Coronary artery (tissue), 2 donors: ENCODE measurements around the gene CLIC5.

Source experiments
- DNase-seq: peaks from one replicate; pipeline ENCODE4 v3.0.0-alpha.2; 2017; ENCODE audit warnings: low spot score
- H3K27ac ChIP-seq, 2 donors: fragments of 200-600 bp; sonication (generic); one replicate each; pipeline ENCODE4 v1.5.1; 2016 to 2019
- H3K4me3 ChIP-seq: fragments of 200-600 bp; sonication (generic); 2 replicates; pipeline ENCODE4 v1.5.1; 2016; ENCODE audit warnings: mild to moderate bottlenecking, moderate library complexity
- TF ChIP-seq, protein P1 (sequence below): fragments of 200-600 bp; sonication (generic); IDR thresholded peaks from one replicate; pipeline ENCODE4 v1.5.1; 2019; ENCODE audit warnings: antibody characterized with exemption

The CLIC5 gene

DNA sequence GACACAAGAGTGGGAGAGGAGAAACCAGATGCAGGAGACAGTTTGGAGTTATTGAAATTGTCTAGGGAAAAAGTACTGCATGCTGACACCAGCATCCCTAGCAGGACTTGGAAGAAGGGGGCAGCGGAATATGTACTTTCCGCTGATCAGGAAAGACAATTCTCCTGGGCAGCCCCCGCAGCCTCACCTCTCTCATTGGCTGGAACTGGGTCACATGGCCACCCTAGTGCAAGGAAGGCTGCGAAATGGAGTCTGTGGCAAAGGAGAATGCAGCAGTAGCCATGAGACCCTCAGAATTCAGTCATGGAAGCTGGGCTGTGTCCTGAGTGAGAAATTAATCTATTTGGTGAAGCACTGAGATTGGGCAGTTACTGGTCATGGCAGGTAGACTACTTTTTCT is 131.3 kb downstream of the CLIC5 start:
- DNase-seq = no peak
- H3K4me3 ChIP-seq = no peak overlapping the region
- TF ChIP-seq, protein P1, sequence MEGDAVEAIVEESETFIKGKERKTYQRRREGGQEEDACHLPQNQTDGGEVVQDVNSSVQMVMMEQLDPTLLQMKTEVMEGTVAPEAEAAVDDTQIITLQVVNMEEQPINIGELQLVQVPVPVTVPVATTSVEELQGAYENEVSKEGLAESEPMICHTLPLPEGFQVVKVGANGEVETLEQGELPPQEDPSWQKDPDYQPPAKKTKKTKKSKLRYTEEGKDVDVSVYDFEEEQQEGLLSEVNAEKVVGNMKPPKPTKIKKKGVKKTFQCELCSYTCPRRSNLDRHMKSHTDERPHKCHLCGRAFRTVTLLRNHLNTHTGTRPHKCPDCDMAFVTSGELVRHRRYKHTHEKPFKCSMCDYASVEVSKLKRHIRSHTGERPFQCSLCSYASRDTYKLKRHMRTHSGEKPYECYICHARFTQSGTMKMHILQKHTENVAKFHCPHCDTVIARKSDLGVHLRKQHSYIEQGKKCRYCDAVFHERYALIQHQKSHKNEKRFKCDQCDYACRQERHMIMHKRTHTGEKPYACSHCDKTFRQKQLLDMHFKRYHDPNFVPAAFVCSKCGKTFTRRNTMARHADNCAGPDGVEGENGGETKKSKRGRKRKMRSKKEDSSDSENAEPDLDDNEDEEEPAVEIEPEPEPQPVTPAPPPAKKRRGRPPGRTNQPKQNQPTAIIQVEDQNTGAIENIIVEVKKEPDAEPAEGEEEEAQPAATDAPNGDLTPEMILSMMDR = no peak
- H3K27ac ChIP-seq = no peak overlapping the region

DNA sequence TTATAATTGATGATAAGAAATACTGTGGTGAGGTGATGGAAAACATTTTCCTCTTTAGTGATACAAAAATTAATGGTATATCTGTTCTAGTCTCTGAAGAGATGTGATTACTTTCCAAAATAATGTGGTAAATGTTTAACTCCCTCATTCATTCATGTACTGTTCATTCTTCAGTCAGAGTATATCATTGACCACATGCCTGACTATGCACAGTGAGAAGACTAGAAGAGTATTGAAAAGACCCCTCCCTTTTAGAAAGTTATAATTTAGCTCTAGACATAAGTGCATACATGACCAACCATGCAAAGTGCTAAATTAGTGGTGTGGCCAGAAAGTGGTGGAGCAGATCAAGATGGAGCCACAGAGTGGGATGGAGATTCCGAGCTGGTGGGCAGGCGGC is 133.0 kb downstream of the CLIC5 start:
- TF ChIP-seq, protein P1 = no peak
- no peak for DNase-seq
- H3K4me3 ChIP-seq = no peak overlapping the region
- H3K27ac ChIP-seq = no peak overlapping the region

DNA sequence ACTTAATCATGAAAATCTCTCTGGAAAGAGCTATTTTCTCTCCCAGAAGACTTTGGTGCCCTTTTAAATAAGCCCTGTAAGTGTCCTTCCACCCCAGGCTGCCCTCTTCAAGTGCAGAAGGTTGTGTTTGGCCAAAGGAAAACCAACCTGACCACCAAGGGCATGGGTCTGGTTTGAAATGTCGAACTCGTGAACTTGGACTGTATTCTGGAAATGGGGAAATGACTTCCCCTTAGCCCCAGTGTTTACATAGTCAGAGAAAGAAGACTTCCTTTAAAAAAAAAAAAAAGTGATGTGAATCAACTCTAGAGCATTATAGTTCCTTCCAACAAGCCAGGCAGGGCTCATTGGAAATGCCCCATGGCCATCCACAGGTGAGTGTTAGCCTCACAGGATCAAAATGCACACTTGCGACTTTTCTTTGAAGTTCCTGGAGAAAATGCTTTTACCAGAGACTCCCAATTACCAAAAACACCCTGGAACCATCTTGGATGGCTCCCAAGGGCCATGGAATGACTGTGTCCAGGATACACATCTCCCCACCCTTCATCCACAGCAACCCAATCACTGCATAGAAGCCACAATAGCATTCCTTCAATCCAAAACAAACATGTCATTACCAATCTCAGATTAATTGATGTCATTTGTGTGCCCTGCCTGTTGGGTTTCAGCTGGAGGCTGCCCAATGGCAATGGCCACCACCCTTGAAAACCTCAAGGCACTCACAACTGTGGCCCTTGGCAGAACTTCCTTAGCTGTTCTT is 133.8 kb downstream of the CLIC5 start:
- Histone ChIP-seq H3K4me3 (no peak overlapping the region), H3K27ac (no peak overlapping the region)
- TF ChIP-seq, protein P1 = no peak
- no peak for DNase-seq

GRCh38 chr6:45880676-45881075 is 135.0 kb downstream of the CLIC5 start:
- no peak for DNase-seq
- H3K4me3 ChIP-seq = no peak overlapping the region
- no peak overlapping the region for H3K27ac ChIP-seq
- TF ChIP-seq, protein P1 = no peak

DNA sequence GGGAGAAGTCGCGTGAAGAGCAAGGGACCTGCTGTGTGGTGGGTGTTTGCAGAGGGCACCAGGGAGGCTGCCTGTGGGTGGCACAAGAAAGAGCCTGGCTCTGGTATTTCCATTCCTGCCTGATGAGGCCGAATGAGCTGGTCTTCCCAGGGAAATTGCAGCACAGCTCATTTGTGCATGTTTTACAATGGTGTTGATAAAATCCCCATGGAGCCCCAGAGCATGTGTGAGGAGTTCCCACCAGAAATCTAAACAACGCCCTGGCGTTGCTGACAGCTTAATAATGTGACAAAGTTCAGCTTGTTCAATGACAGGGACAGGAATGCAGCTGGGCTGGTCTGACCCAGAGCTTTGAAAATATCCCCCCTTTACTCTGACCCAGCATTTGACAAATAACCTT is 135.5 kb downstream of the CLIC5 start:
- DNase-seq = no peak
- Histone ChIP-seq H3K27ac (no peak overlapping the region), H3K4me3 (no peak overlapping the region)
- TF ChIP-seq, protein P1 = no peak

- H3K27ac ChIP-seq = no peak overlapping the region
- DNase-seq = no peak
- TF ChIP-seq, protein P1 = no peak
- H3K4me3 ChIP-seq = no peak overlapping the region
Observed at GRCh38 chr6:45877970-45878590, 137.6 kb downstream of the CLIC5 start.

DNA sequence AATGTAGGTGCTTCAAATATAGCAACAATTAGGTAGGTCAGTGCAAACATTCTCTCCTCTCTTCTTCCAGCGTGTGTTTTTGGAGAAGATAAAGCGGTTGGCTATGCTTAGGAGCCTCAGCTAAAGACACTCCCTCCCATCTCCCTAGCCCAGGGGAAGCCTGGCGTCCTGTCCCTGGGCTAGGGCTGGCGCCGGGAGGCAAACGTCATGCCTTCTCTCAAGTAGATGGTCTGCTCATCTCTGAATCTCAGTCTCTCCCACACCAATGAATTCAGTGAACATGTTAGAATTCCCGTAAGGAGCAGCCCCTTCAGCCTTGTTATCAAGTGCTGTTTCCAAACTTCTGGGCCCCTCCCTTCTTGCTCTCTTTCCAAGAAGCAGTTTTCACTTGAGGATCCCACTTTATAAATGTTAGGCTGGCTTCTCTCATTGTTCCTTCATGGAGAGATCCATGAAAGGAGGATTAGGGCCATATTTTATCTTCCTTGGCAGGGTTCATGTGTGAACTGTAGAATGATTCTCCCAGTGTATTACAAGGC is 142.8 kb downstream of the CLIC5 start:
- Histone ChIP-seq H3K4me3 (no peak overlapping the region), H3K27ac (no peak overlapping the region)
- DNase-seq = no peak
- TF ChIP-seq, protein P1 = no peak
